A549 (cell line): ENCODE measurements around the gene TAF3.

Source experiments
- CHD4 ChIP-seq: fragments of 200-600 bp; sonication (generic); IDR thresholded peaks from 2 replicates; pipeline ENCODE4 v1.6.1; 2016; ENCODE audit warnings: antibody characterized with exemption, mild to moderate bottlenecking, borderline replicate concordance
- CTCF ChIP-seq: fragments of >200 bp; sonication (Bioruptor Twin); formaldehyde crosslinking; IDR thresholded peaks from 3 replicates; pipeline ENCODE4 v1.5.1; 2016
- ELK1 ChIP-seq: fragments of 150-350 bp; IDR thresholded peaks from 2 replicates; pipeline ENCODE4 v1.6.1; 2014; ENCODE audit warnings: low read depth, mild to moderate bottlenecking, low read length
- EP300 ChIP-seq, 2 experiments: fragments of >200 bp; sonication (Bioruptor Twin); formaldehyde crosslinking; IDR thresholded peaks; 2 replicates in 1 of 2; 3 replicates in 1 of 2; pipeline ENCODE4 v1.6.1; 2016 to 2017
- HES2 ChIP-seq: fragments of >200 bp; sonication (Bioruptor Twin); formaldehyde crosslinking; IDR thresholded peaks from 2 replicates; pipeline ENCODE4 v1.6.1; 2016
- JUN ChIP-seq, 2 experiments: fragments of >200 bp; sonication (Bioruptor Twin); formaldehyde crosslinking; IDR thresholded peaks; 2 replicates in 1 of 2; 3 replicates in 1 of 2; pipeline ENCODE4 v1.6.1; 2016 to 2017
- JUNB ChIP-seq: fragments of >200 bp; sonication (Bioruptor Twin); formaldehyde crosslinking; IDR thresholded peaks from 2 replicates; pipeline ENCODE4 v1.6.1; 2016
- KDM1A ChIP-seq: fragments of 200-600 bp; sonication (generic); IDR thresholded peaks from 2 replicates; pipeline ENCODE4 v1.6.1; 2016; ENCODE audit warnings: low read depth, mild to moderate bottlenecking
- MYC ChIP-seq: IDR thresholded peaks from 2 replicates; pipeline ENCODE4 v1.6.1; 2012; ENCODE audit warnings: mild to moderate bottlenecking, inconsistent platforms, low read length, improper control_type of control experiment, borderline replicate concordance
- PBX3 ChIP-seq: IDR thresholded peaks from 2 replicates; pipeline ENCODE4 v1.6.1; 2012
- POLR2A ChIP-seq: IDR thresholded peaks from 2 replicates; pipeline ENCODE4 v1.6.1; 2012; ENCODE audit warnings: mild to moderate bottlenecking, low read length
- RAD21 ChIP-seq, 2 experiments: fragments of >200 bp in 1 of 2; sonication (Bioruptor Twin) in 1 of 2; formaldehyde crosslinking in 1 of 2; IDR thresholded peaks in 1 of 2; conservative IDR thresholded peaks in 1 of 2; 2 replicates in 1 of 2; 3 replicates in 1 of 2; pipeline ENCODE4 v1.6.1; 2012 to 2018; ENCODE audit warnings: inconsistent platforms in 1 of 2
- REST ChIP-seq: fragments of 200-600 bp; sonication (generic); IDR thresholded peaks from 2 replicates; pipeline ENCODE4 v1.6.1; 2016; ENCODE audit warnings: antibody characterized with exemption, mild to moderate bottlenecking, moderate library complexity
- ZSCAN20 ChIP-seq: fragments of 250-450 bp; sonication (Bioruptor Pico); IDR thresholded peaks from 2 replicates; pipeline ENCODE4 v1.8.0; 2022; ENCODE audit warnings: mild to moderate bottlenecking, moderate library complexity

GRCh38 chr10:8041284-8041991 lies 223.1 kb downstream of the TAF3 start:
- TF ChIP-seq REST (no peak), ZSCAN20 (no peak), CTCF (no peak), MYC (no peak), HES2 (no peak), JUNB (no peak), ELK1 (no peak), POLR2A (no peak), RAD21 (conservative IDR thresholded peaks at IDR 0.05 in 1 of 2, IDR thresholded peaks at IDR 0.05 in 1 of 2) (no peak), CHD4 (no peak), PBX3 (no peak), KDM1A (no peak), JUN (IDR thresholded peaks at IDR 0.05) (no peak), EP300 (IDR thresholded peaks at IDR 0.05) (no peak)
